Activated T-cell treated with anti-CD3 and anti-CD28 coated beads, Interleukin-2, amount 50 U/mL, for 1 hour (primary cell): ENCODE results near the gene TP53AIP1.

ENCODE experiments used
- DNase-seq: peaks from one replicate; pipeline ENCODE4 v3.0.0-alpha.2; 2020

The TP53AIP1 gene

DNA sequence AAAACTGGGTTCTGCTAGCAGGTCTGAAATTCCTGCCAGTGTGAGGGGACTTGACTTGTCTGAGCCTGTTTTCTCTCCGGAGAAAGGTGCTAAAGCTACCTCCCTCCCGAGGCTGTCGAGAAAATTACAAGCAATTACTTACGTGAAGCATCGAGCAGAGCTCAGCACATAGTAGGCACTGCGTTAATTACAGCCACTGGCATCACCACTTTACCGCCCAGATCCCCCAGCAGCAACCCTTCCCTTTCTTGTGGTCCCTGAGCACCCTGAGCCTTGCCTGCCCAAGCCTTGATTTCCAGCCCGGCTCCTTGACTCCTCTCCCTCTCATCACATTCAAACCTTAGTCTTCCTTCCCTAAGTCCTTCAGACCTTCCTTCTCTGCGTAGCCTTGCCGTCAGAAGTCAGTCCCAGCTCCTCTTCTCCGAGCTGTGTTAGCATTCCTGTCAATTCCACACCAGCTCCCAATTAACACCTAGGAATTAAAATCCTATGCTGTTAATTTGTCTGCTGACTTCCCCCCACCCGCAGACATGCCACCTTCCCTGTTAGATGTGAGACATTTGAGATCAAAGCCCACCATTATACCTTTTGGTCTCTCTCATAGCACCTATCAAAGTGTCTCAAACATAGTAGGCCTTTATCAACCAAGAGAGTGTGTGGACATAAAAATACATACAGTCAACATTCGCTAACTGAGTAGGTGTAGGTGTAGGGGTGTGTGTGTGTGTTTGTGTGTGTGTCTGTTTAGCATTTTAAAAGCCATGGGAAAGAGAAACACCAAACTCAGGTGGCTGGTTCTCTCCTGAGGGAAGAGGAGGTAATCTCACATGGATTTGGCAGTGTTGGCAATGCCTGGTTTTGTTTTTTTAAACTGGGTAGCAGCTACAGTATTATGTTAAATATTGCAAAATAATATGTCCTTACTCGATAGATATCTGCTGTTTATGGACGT lies 54.4 kb downstream of the TP53AIP1 start:
- no peak for DNase-seq

DNA sequence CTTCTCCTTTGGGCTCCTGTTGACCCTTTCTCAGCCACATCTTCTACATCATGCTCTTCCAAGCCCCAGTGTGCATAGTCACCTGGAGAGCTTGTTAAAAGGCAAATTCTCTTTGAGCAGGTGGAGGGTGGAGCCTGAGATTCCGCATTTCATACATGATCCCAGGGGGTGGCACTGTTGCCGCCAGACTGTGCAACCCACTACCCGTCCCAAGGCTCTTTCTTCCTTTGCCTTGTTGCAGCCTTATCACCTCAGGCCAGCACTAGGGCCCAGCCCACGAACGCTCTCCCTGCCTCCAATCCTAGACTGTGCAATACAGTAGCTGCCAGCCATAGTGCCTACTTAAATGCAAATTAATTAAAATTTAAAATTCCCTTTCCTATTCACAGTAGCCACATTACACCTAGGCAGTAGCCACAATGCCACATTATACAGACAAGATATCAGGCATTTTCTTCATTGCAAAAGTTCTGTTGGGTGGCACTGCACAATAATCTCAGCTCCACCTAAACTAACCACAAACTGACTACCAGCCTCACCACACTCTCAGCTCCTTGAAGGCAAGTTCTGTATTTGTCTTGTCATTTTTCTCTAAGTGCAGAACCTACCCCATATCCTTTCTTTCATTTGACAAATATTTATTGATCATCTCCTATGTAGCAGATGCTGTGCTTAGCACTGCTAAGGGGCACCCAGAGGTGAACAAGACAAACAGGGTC lies 56.1 kb downstream of the TP53AIP1 start:
- no peak for DNase-seq
